PC-3 (cell line): ENCODE measurements around the gene NTN3. TPM values are rescaled to one million over a fixed set of nuclear protein-coding genes. Genes with fewer than 3 reads are reported as not detected.

Source experiments
- ATAC-seq: fragments of 200-7000 bp; cut with Tn5 transposase; 2 replicates; pipeline ENCODE4 v1.9.1; 2020; ENCODE audit warnings: mild to moderate bottlenecking, moderate library complexity
- BruUV-seq: library from RNA; stranded (reverse); fragments of 400-500 nt; replicated peaks from 2 replicates; lab custom pipeline; 2021; lab: Mats Ljungman, UMichigan
- CTCF ChIA-PET: fragments of 300-600 bp; sonication (Branson Sonifier 250); formaldehyde crosslinking; loops from one replicate; lab custom pipeline; 2022; ENCODE audit warnings: antibody characterized with exemption; lab: Charles Lee
- POLR2A ChIA-PET: fragments of 300-600 bp; sonication (Branson Sonifier 250); formaldehyde crosslinking; loops from one replicate; lab custom pipeline; 2022; ENCODE audit warnings: antibody characterized with exemption; ENCODE audit not compliant: unreplicated experiment; lab: Charles Lee
- DNase-seq: peaks from one replicate; pipeline ENCODE4 v3.0.0-alpha.2; 2015
- H2AFZ ChIP-seq: fragments of 300-600 bp; sonication (generic); 2 replicates; pipeline ENCODE4 v1.6.0; 2016; ENCODE audit warnings: antibody characterized with exemption, low read length
- H3F3A ChIP-seq: fragments of 300-600 bp; sonication (generic); one replicate; pipeline ENCODE4 v1.6.0; 2017; ENCODE audit warnings: antibody characterized with exemption, low read length, control low read depth, mild to moderate bottlenecking; ENCODE audit not compliant: unreplicated experiment
- H3K27ac ChIP-seq: fragments of 300-600 bp; sonication (generic); 2 replicates; pipeline ENCODE4 v1.5.1; 2016; ENCODE audit warnings: mild to moderate bottlenecking, low read length
- H3K27me3 ChIP-seq: fragments of 300-600 bp; sonication (generic); 2 replicates; pipeline ENCODE4 v1.6.1; 2016; ENCODE audit warnings: low read length, mixed read lengths
- H3K36me3 ChIP-seq: fragments of 300-600 bp; sonication (generic); 2 replicates; pipeline ENCODE4 v1.6.1; 2016; ENCODE audit warnings: low read depth, mixed run types, low read length, mixed read lengths
- H3K4me1 ChIP-seq: fragments of 300-600 bp; sonication (generic); 2 replicates; pipeline ENCODE4 v1.5.1; 2016; ENCODE audit warnings: low read length; ENCODE audit not compliant: insufficient read depth
- H3K4me2 ChIP-seq: fragments of 300-600 bp; sonication (generic); 2 replicates; pipeline ENCODE4 v1.6.0; 2016; ENCODE audit warnings: low read length
- H3K4me3 ChIP-seq: fragments of 300-600 bp; sonication (generic); 2 replicates; pipeline ENCODE4 v1.5.1; 2016; ENCODE audit warnings: mild to moderate bottlenecking, low read length, mixed read lengths
- H3K79me2 ChIP-seq: fragments of 300-600 bp; sonication (generic); 2 replicates; pipeline ENCODE4 v1.6.1; 2017; ENCODE audit warnings: low read length, mixed read lengths
- H3K9ac ChIP-seq: fragments of 300-600 bp; sonication (generic); 2 replicates; pipeline ENCODE4 v1.6.0; 2016; ENCODE audit warnings: mild to moderate bottlenecking, low read length
- H3K9me2 ChIP-seq: fragments of 300-600 bp; sonication (generic); replicated peaks from 2 replicates; pipeline ENCODE4 v1.6.1; 2016; ENCODE audit warnings: mixed run types, low read length, mixed read lengths
- H3K9me3 ChIP-seq: fragments of 300-600 bp; sonication (generic); 2 replicates; pipeline ENCODE4 v1.6.1; 2016; ENCODE audit warnings: low read length, mixed read lengths
- H4K20me1 ChIP-seq: fragments of 300-600 bp; sonication (generic); 2 replicates; pipeline ENCODE4 v1.6.1; 2016; ENCODE audit warnings: low read length, mixed read lengths
- CTCF ChIP-seq: fragments of 300-600 bp; sonication (generic); conservative IDR thresholded peaks from 2 replicates; pipeline ENCODE4 v1.5.1; 2017; ENCODE audit warnings: antibody characterized with exemption, low read depth, mild to moderate bottlenecking, low read length
- EZH2 ChIP-seq: fragments of 300-600 bp; sonication (generic); IDR thresholded peaks from one replicate; pipeline ENCODE4 v1.6.1; 2017; ENCODE audit warnings: antibody characterized with exemption, mild to moderate bottlenecking, low read length; ENCODE audit not compliant: unreplicated experiment
- EZH2phosphoT487 ChIP-seq: fragments of 300-600 bp; sonication (generic); IDR thresholded peaks from 2 replicates; pipeline ENCODE4 v1.6.1; 2018; ENCODE audit warnings: mild to moderate bottlenecking, antibody characterized with exemption, low read length, borderline replicate concordance
- intact Hi-C: fragments of 100-400 bp; cut with micrococcal nuclease; formaldehyde crosslinking; loops from 2 replicates; pipeline ENCODE4 v1.9.0; 2023
- total RNA-seq: library from RNA; depleted of rRNA; stranded (reverse); fragments of >200 nt; gene quantifications from 2 replicates; pipeline ENCODE4 v1.2.3, GENCODE V29; 2014

NTN3 gene
- total RNA-seq, 1 experiment from 2014 or later = not detected

- no peak overlapping the region for H3K4me2 ChIP-seq
- no TSS peak for BruUV-seq
- peaks cover 9% of the 10 kb centered on the region for H3K36me3 ChIP-seq
- H3K4me1 ChIP-seq = no peaks in the 10 kb centered on the region
- DNase-seq (no peak), ATAC-seq (no peak)
- ChIA-PET POLR2A (no interaction called here), CTCF (no interaction called here)
- H3K27me3 ChIP-seq = no peaks in the 10 kb centered on the region
- H4K20me1 ChIP-seq = no peaks in the 10 kb centered on the region
- no peak for TF ChIP-seq EZH2
- TF ChIP-seq EZH2phosphoT487 = no peak
- TF ChIP-seq CTCF = no peak
- no peaks in the 10 kb centered on the region for H3F3A ChIP-seq
- no peak overlapping the region for H3K4me3 ChIP-seq
- H3K9ac ChIP-seq = no peak overlapping the region
- H3K27ac ChIP-seq = no peak overlapping the region
- H3K9me3 ChIP-seq = no peaks in the 10 kb centered on the region
- no peaks in the 10 kb centered on the region for H3K9me2 ChIP-seq
- no peak overlapping the region for H2AFZ ChIP-seq
- intact Hi-C loops = no loop called here
- H3K79me2 ChIP-seq = no peaks in the 10 kb centered on the region
Observed at GRCh38 chr16:2443555-2443954, 27.5 kb upstream of the NTN3 start.

- H2AFZ ChIP-seq = no peak overlapping the region
- no peaks in the 10 kb centered on the region for H3K9me3 ChIP-seq
- H3K36me3 ChIP-seq = peaks cover 20% of the 10 kb centered on the region
- TF ChIP-seq CTCF (no peak), EZH2 (no peak), EZH2phosphoT487 (no peak)
- CTCF ChIA-PET = no interaction called here
- no peaks in the 10 kb centered on the region for H3K27me3 ChIP-seq
- no peaks in the 10 kb centered on the region for H3K4me1 ChIP-seq
- no peak overlapping the region for H3K4me3 ChIP-seq
- POLR2A ChIA-PET = no interaction called here
- H3K4me2 ChIP-seq = no peak overlapping the region
- H3K9me2 ChIP-seq = no peaks in the 10 kb centered on the region
- H4K20me1 ChIP-seq = no peaks in the 10 kb centered on the region
- no peaks in the 10 kb centered on the region for H3K79me2 ChIP-seq
- H3K9ac ChIP-seq = no peak overlapping the region
- H3K27ac ChIP-seq = no peak overlapping the region
- no TSS peak for BruUV-seq
- DNase-seq (no peak), ATAC-seq (no peak)
- intact Hi-C loops = no loop called here
- no peaks in the 10 kb centered on the region for H3F3A ChIP-seq
Observed at GRCh38 chr16:2447920-2448583, 23.0 kb upstream of the NTN3 start.

- Histone ChIP-seq H3K9me3 (no peaks in the 10 kb centered on the region), H3F3A (no peaks in the 10 kb centered on the region), H3K4me2 (no peak overlapping the region), H2AFZ (no peak overlapping the region), H3K27ac (no peak overlapping the region), H3K9me2 (no peaks in the 10 kb centered on the region), H3K9ac (no peak overlapping the region), H3K4me3 (no peak overlapping the region), H3K4me1 (no peaks in the 10 kb centered on the region), H4K20me1 (no peaks in the 10 kb centered on the region), H3K36me3 (peaks cover 20% of the 10 kb centered on the region), H3K79me2 (no peaks in the 10 kb centered on the region), H3K27me3 (no peaks in the 10 kb centered on the region)
- no peak for DNase-seq
- POLR2A ChIA-PET = no interaction called here
- CTCF ChIA-PET = no interaction called here
- no peak for TF ChIP-seq CTCF
- no peak for TF ChIP-seq EZH2
- TF ChIP-seq EZH2phosphoT487 = no peak
- intact Hi-C loops = no loop called here
- BruUV-seq = no TSS peak
- ATAC-seq = no peak
Observed at GRCh38 chr16:2449118-2449517, 22.0 kb upstream of the NTN3 start.
